Inflammatory macrophage (primary cell): ENCODE results near the gene PRDX3.

Experiments used
- DNase-seq, 2 donors: peaks; one replicate each; pipeline ENCODE4 v3.0.0-alpha.2; 2020 to 2022

Gene PRDX3

GRCh38 chr10:119120413-119120867, 58.2 kb downstream of the PRDX3 start:
- DNase-seq = no peak

- no peak for DNase-seq
These were observed 59.2 kb downstream of the PRDX3 start for GRCh38 chr10:119119400-119119799.

GRCh38 chr10:119118231-119118630, 60.4 kb downstream of the PRDX3 start:
- DNase-seq = no peak
